Glutamatergic neuron (in vitro differentiated cells): Measurements from ENCODE around the gene XRCC5. TPM values are rescaled to one million over a fixed set of nuclear protein-coding genes. Genes with fewer than 3 reads are reported as not detected.

Experiments used
- DNase-seq: peaks from one replicate; pipeline ENCODE4 v3.0.0; 2022
- H3K27ac Mint-ChIP-seq: one replicate; pipeline ENCODE4 v1.8.0; 2020; ENCODE audit warnings: mild to moderate bottlenecking, mixed read lengths, inconsistent platforms; ENCODE audit not compliant: unreplicated experiment
- H3K27me3 Mint-ChIP-seq: one replicate; pipeline ENCODE4 v1.8.0; 2020; ENCODE audit warnings: mild to moderate bottlenecking, moderate library complexity, mixed read lengths, inconsistent platforms; ENCODE audit not compliant: unreplicated experiment
- H3K36me3 Mint-ChIP-seq: one replicate; pipeline ENCODE4 v1.8.0; 2020; ENCODE audit warnings: mild to moderate bottlenecking, mixed read lengths, inconsistent platforms; ENCODE audit not compliant: unreplicated experiment
- H3K4me1 Mint-ChIP-seq: one replicate; pipeline ENCODE4 v1.8.0; 2020; ENCODE audit warnings: mild to moderate bottlenecking, low read depth, mixed read lengths, inconsistent platforms; ENCODE audit not compliant: unreplicated experiment
- H3K4me3 Mint-ChIP-seq: one replicate; pipeline ENCODE4 v1.8.0; 2020; ENCODE audit warnings: mild to moderate bottlenecking, mixed read lengths, inconsistent platforms; ENCODE audit not compliant: unreplicated experiment
- H3K9me3 Mint-ChIP-seq: one replicate; pipeline ENCODE4 v1.8.0; 2020; ENCODE audit warnings: mild to moderate bottlenecking, moderate library complexity, mixed read lengths, inconsistent platforms; ENCODE audit not compliant: unreplicated experiment
- CTCF ChIP-seq: fragments of 200-600 bp; sonication (generic); IDR thresholded peaks from one replicate; pipeline ENCODE4 v1.5.0; 2021; ENCODE audit not compliant: partially characterized antibody, unreplicated experiment
- long read RNA-seq: library from polyadenylated mRNA; unstranded; transcript quantifications from one replicate; pipeline ENCODE4 v2.0.0, GENCODE V29; 2020; ENCODE audit not compliant: unreplicated experiment
- total RNA-seq: library from RNA; stranded (reverse); fragmentation: NEBNext Ultra II Directional; extraction: Animal tissue kit (Norgen Biotek cat#: 25700); gene quantifications from one replicate; pipeline ENCODE4 v1.2.1, GENCODE V29; 2021; ENCODE audit not compliant: unreplicated experiment

Gene XRCC5
- 254 TPM for total RNA-seq
- long read RNA-seq, transcript XRCC5-201 (21 exons, 3,428 nt), result major isoform, 69 of 117 reads
- long read RNA-seq, partial matches to known transcripts, result 38 of 117 reads
- long read RNA-seq, other reads (novel, unspliced or antisense), result 10 of 117 reads

GRCh38 chr2:216108967-216109921 lies at the start of gene XRCC5:
XRCC5 (plus strand) TSS chr2:216109348; CDS start chr2:216109437, 89 bp downstream.
- peak within 1 kb of the TSS; percentile 99 for H3K27ac Mint-ChIP-seq
- TF ChIP-seq CTCF, result no peak
- DNase-seq, result peak; percentile 97
- H3K27me3 Mint-ChIP-seq, result peaks cover 10% of the 10 kb centered on the region
- H3K9me3 Mint-ChIP-seq, result peaks cover 12% of the 10 kb centered on the region
- peak within 1 kb of the TSS; percentile 99 for H3K4me3 Mint-ChIP-seq
- no peaks in the 10 kb centered on the region for H3K36me3 Mint-ChIP-seq
- H3K4me1 Mint-ChIP-seq, result peaks cover 43% of the 10 kb centered on the region

- no peak for TF ChIP-seq CTCF
- Mint-ChIP-seq H3K4me3 (no peak overlapping the region), H3K9me3 (no peaks in the 10 kb centered on the region), H3K27me3 (peaks cover under 1% of the 10 kb centered on the region), H3K27ac (no peak overlapping the region), H3K36me3 (no peaks in the 10 kb centered on the region), H3K4me1 (peaks cover 7% of the 10 kb centered on the region)
- no peak for DNase-seq
These were observed 45.0 kb upstream of the XRCC5 start for GRCh38 chr2:216064014-216064630.

GRCh38 chr2:216064665-216065064 lies 44.5 kb upstream of the XRCC5 start:
- DNase-seq, result no peak
- no peaks in the 10 kb centered on the region for H3K9me3 Mint-ChIP-seq
- H3K36me3 Mint-ChIP-seq, result no peaks in the 10 kb centered on the region
- TF ChIP-seq CTCF, result no peak
- no peak overlapping the region for H3K27ac Mint-ChIP-seq
- no peaks in the 10 kb centered on the region for H3K27me3 Mint-ChIP-seq
- peaks cover 9% of the 10 kb centered on the region for H3K4me1 Mint-ChIP-seq
- H3K4me3 Mint-ChIP-seq, result no peak overlapping the region

GRCh38 chr2:216066230-216066629 lies 42.9 kb upstream of the XRCC5 start:
- no peak for DNase-seq
- TF ChIP-seq CTCF, result no peak
- no peak overlapping the region for H3K27ac Mint-ChIP-seq

More at GRCh38 chr2:216066230-216066629, 42.9 kb upstream of the XRCC5 start:
- Mint-ChIP-seq H3K36me3 (no peaks in the 10 kb centered on the region), H3K9me3 (peaks cover 2% of the 10 kb centered on the region), H3K4me3 (no peak overlapping the region), H3K27me3 (no peaks in the 10 kb centered on the region), H3K4me1 (peaks cover 16% of the 10 kb centered on the region)
